Activated T-cell treated with anti-CD3 and anti-CD28 coated beads, Interleukin-2, amount 50 U/mL, for 4 hours (primary cell): ENCODE measurements around the gene GRK2. TPM values are rescaled to one million over a fixed set of nuclear protein-coding genes. Genes with fewer than 3 reads are reported as not detected.

Experiments used
- total RNA-seq, 3 donors: library from RNA; stranded (reverse); gene quantifications; one replicate each; pipeline ENCODE4 v1.2.1, GENCODE V29; 2021

The GRK2 gene
- total RNA-seq, 3 donors from 2014 or later = 152 to 172 (median 171) TPM

Other genes with a start within 250 kb of the GRK2 start
- gene SYT12, start 243.3 kb upstream of the GRK2 start, total RNA-seq = under 1 TPM in 2 of 3 donors, not detected in 1; 0.08 to 0.16 TPM
- gene RHOD, start 209.6 kb upstream of the GRK2 start, total RNA-seq = 1 to 10 TPM in 1 of 3 donors, under 1 TPM in 2; 0.35 to 1.1 (median 0.69) TPM
- gene KDM2A, start 147.2 kb upstream of the GRK2 start, total RNA-seq = 100 to 1,000 TPM in 2 of 3 donors, 10 to 100 TPM in 1; 94.2 to 114 (median 104) TPM
- gene ANKRD13D, start 22.8 kb downstream of the GRK2 start, total RNA-seq = 10 to 100 TPM; 67.7 to 75.4 (median 69.8) TPM
- 1 to 10 TPM; 4.8 to 7.2 (median 6.6) TPM for gene SSH3, start 37.1 kb downstream of the GRK2 start, total RNA-seq
- gene POLD4, start 87.1 kb downstream of the GRK2 start, total RNA-seq = 10 to 100 TPM; 16.4 to 23.8 (median 22.0) TPM
- 1 to 10 TPM in 2 of 3 donors, under 1 TPM in 1; 0.56 to 1.5 (median 1.4) TPM for gene CLCF1, start 107.1 kb downstream of the GRK2 start, total RNA-seq
- 10 to 100 TPM; 36.2 to 40.0 (median 36.2) TPM for gene RAD9A, start 125.5 kb downstream of the GRK2 start, total RNA-seq
- gene PPP1CA, start 135.4 kb downstream of the GRK2 start, total RNA-seq = 100 to 1,000 TPM; 262 to 265 (median 264) TPM
- gene TBC1D10C, start 137.6 kb downstream of the GRK2 start, total RNA-seq = 10 to 100 TPM; 63.5 to 90.1 (median 68.5) TPM
- gene CARNS1, start 149.2 kb downstream of the GRK2 start, total RNA-seq = 1 to 10 TPM; 1.4 to 2.2 (median 1.5) TPM
- 10 to 100 TPM; 90.3 to 97.2 (median 92.7) TPM for gene RPS6KB2, start 162.0 kb downstream of the GRK2 start, total RNA-seq
- gene PTPRCAP, start 171.2 kb downstream of the GRK2 start, total RNA-seq = 100 to 1,000 TPM in 2 of 3 donors, 10 to 100 TPM in 1; 61.5 to 114 (median 108) TPM
- gene CORO1B, start 177.0 kb downstream of the GRK2 start, total RNA-seq = 100 to 1,000 TPM in 2 of 3 donors, 10 to 100 TPM in 1; 97.5 to 139 (median 114) TPM
- not detected for gene GPR152, start 186.3 kb downstream of the GRK2 start, total RNA-seq
- gene CABP4, start 188.9 kb downstream of the GRK2 start, total RNA-seq = 1 to 10 TPM in 2 of 3 donors, under 1 TPM in 1; 0.48 to 1.5 (median 1.1) TPM
- 10 to 100 TPM; 31.1 to 36.3 (median 32.9) TPM for gene TMEM134, start 202.8 kb downstream of the GRK2 start, total RNA-seq
- gene AIP, start 216.6 kb downstream of the GRK2 start, total RNA-seq = 100 to 1,000 TPM; 156 to 183 (median 166) TPM
- gene PITPNM1, start 238.9 kb downstream of the GRK2 start, total RNA-seq = 100 to 1,000 TPM in 1 of 3 donors, 10 to 100 TPM in 2; 88.8 to 118 (median 96.4) TPM
- 10 to 100 TPM; 79.1 to 89.1 (median 86.2) TPM for gene CDK2AP2, start 241.7 kb downstream of the GRK2 start, total RNA-seq